H1 (cell line): ENCODE measurements around the gene SERPINA1. TPM values are rescaled to one million over a fixed set of nuclear protein-coding genes. Genes with fewer than 3 reads are reported as not detected.

ENCODE experiments used
- CTCF ChIA-PET: fragments of 300-600 bp; sonication (Branson Sonifier 250); formaldehyde crosslinking; loops from one replicate; lab custom pipeline; 2021; ENCODE audit not compliant: partially characterized antibody; lab: Charles Lee
- POLR2A ChIA-PET: fragments of 300-600 bp; sonication (Branson Sonifier 250); formaldehyde crosslinking; loops from one replicate; lab custom pipeline; 2021; ENCODE audit warnings: inconsistent platforms; ENCODE audit not compliant: partially characterized antibody; lab: Charles Lee
- DNase-seq, 2 experiments: peaks; one replicate each; pipeline versions ENCODE4 v3.0.0 to v3.0.0-alpha.2; 2010 to 2022; ENCODE audit warnings: low spot score in 2 of 2, low read depth in 1 of 2, mixed read lengths in 1 of 2
- FAIRE-seq: peaks from 2 replicates; lab custom pipeline; 2011; peaks lifted over from hg19 to GRCh38; lab: Jason Lieb, UNC
- H2AFZ ChIP-seq: 2 replicates; pipeline ENCODE4 v1.8.1; 2012; ENCODE audit warnings: low read length, inconsistent platforms
- H2AK5ac ChIP-seq: 2 replicates; pipeline ENCODE4 v1.6.1; 2013; ENCODE audit warnings: low read depth, low read length
- H2BK120ac ChIP-seq: replicated peaks from 2 replicates; pipeline ENCODE3; 2013; ENCODE audit warnings: low read depth, low read length, inconsistent platforms
- H2BK12ac ChIP-seq: 2 replicates; pipeline ENCODE4 v1.6.1; 2013; ENCODE audit warnings: low read depth, low read length
- H2BK15ac ChIP-seq: 2 replicates; pipeline ENCODE4 v1.6.1; 2013; ENCODE audit warnings: low read length
- H2BK20ac ChIP-seq: 2 replicates; pipeline ENCODE4 v1.6.1; 2013; ENCODE audit warnings: low read length
- H2BK5ac ChIP-seq: 2 replicates; pipeline ENCODE4 v1.6.1; 2013; ENCODE audit warnings: low read depth, low read length
- H3K14ac ChIP-seq: 2 replicates; pipeline ENCODE4 v1.6.1; 2013; ENCODE audit warnings: inconsistent platforms; ENCODE audit not compliant: insufficient read length
- H3K18ac ChIP-seq: 2 replicates; pipeline ENCODE4 v1.6.1; 2013; ENCODE audit warnings: low read length; ENCODE audit errors: extremely low read depth
- H3K23ac ChIP-seq: 2 replicates; pipeline ENCODE4 v1.6.1; 2013; ENCODE audit warnings: inconsistent platforms; ENCODE audit not compliant: insufficient read length
- H3K23me2 ChIP-seq: 2 replicates; pipeline ENCODE4 v1.6.1; 2013; ENCODE audit warnings: low read depth, low read length
- H3K27ac ChIP-seq: 2 replicates; pipeline ENCODE4 v1.6.1; 2011; ENCODE audit warnings: low read depth, low read length, inconsistent platforms
- H3K27me3 ChIP-seq, 4 experiments: replicated peaks in 1 of 4; 1 replicate in 1 of 4; 2 replicates in 3 of 4; pipeline versions ENCODE4 v1.6.1 to v1.8.1; 2011 to 2013; ENCODE audit warnings: low read length in 3 of 4, mild to moderate bottlenecking in 3 of 4, inconsistent platforms in 2 of 4, mixed read lengths in 2 of 4, moderate library complexity in 1 of 4; ENCODE audit not compliant: control insufficient read depth in 3 of 4, insufficient read depth in 3 of 4; ENCODE audit errors: extremely low read depth in 1 of 4
- H3K36me3 ChIP-seq, 4 experiments: 2 replicates each; pipeline versions ENCODE4 v1.6.1 to v1.8.1; 2011 to 2013; ENCODE audit warnings: mild to moderate bottlenecking in 4 of 4, low read length in 3 of 4, moderate library complexity in 2 of 4, control low read depth in 1 of 4, inconsistent platforms in 1 of 4; ENCODE audit not compliant: insufficient read depth in 4 of 4, control insufficient read depth in 2 of 4
- H3K4ac ChIP-seq: replicated peaks from 2 replicates; pipeline ENCODE3; 2013; ENCODE audit warnings: low read length, low read depth, mixed read lengths, inconsistent platforms; ENCODE audit not compliant: insufficient read length
- H3K4me1 ChIP-seq, 4 experiments: replicated peaks in 1 of 4; 1 replicate in 1 of 4; 2 replicates in 3 of 4; pipeline versions ENCODE4 v1.6.1 to v1.8.1; 2011 to 2013; ENCODE audit warnings: low read length in 3 of 4, inconsistent platforms in 2 of 4, mixed read lengths in 1 of 4; ENCODE audit not compliant: insufficient read depth in 4 of 4, control insufficient read depth in 3 of 4
- H3K4me2 ChIP-seq, 2 experiments: 2 replicates each; pipeline versions ENCODE4 v1.6.1 to v1.8.1; 2011 to 2013; ENCODE audit warnings: low read depth in 2 of 2, low read length in 2 of 2, control low read depth in 1 of 2, inconsistent platforms in 1 of 2, mild to moderate bottlenecking in 1 of 2; ENCODE audit not compliant: insufficient read depth in 1 of 2
- H3K4me3 ChIP-seq, 4 experiments: fragments of 200-600, 300-600 bp in 1 of 4; sonication (generic), shearing (Covaris generic), sonication (Bioruptor Twin) in 1 of 4; 2 replicates each; pipeline versions ENCODE4 v1.5.1 to v1.8.1; 2011 to 2016; ENCODE audit warnings: low read length in 4 of 4, low read depth in 3 of 4, control low read depth in 2 of 4, inconsistent platforms in 2 of 4, mild to moderate bottlenecking in 2 of 4, mixed read lengths in 1 of 4, moderate library complexity in 1 of 4; ENCODE audit not compliant: insufficient read depth in 2 of 4; ENCODE audit errors: extremely low read depth in 1 of 4
- H3K56ac ChIP-seq: replicated peaks from 2 replicates; pipeline ENCODE3; 2013; ENCODE audit warnings: low read depth, mild to moderate bottlenecking, mixed read lengths, low read length, inconsistent platforms; ENCODE audit not compliant: insufficient read length
- H3K79me1 ChIP-seq: 2 replicates; pipeline ENCODE4 v1.6.1; 2013; ENCODE audit warnings: low read depth, low read length, control low read depth
- H3K79me2 ChIP-seq, 2 experiments: 2 replicates each; pipeline versions ENCODE4 v1.6.1 to v1.8.1; 2012 to 2013; ENCODE audit warnings: low read length in 2 of 2, mild to moderate bottlenecking in 2 of 2, inconsistent platforms in 1 of 2; ENCODE audit not compliant: insufficient read depth in 2 of 2, control insufficient read depth in 1 of 2
- H3K9ac ChIP-seq, 4 experiments: replicated peaks in 1 of 4; 1 replicate in 1 of 4; 2 replicates in 3 of 4; pipeline versions ENCODE4 v1.6.1 to v1.8.1; 2011 to 2013; ENCODE audit warnings: low read depth in 3 of 4, low read length in 3 of 4, control low read depth in 2 of 4, mild to moderate bottlenecking in 2 of 4, moderate library complexity in 2 of 4, inconsistent platforms in 1 of 4; ENCODE audit errors: extremely low read depth in 1 of 4
- H3K9me3 ChIP-seq, 2 experiments: 2 replicates each; pipeline versions ENCODE4 v1.6.1 to v1.8.1; 2012 to 2013; ENCODE audit warnings: mild to moderate bottlenecking in 2 of 2, moderate library complexity in 2 of 2, control low read depth in 1 of 2, inconsistent platforms in 1 of 2, low read depth in 1 of 2, low read length in 1 of 2, mixed read lengths in 1 of 2; ENCODE audit not compliant: insufficient read depth in 2 of 2
- H4K20me1 ChIP-seq, 2 experiments: replicated peaks in 1 of 2; 2 replicates each; pipeline versions ENCODE3 to v1.8.1; 2011 to 2013; ENCODE audit warnings: inconsistent platforms in 2 of 2, low read length in 2 of 2, mild to moderate bottlenecking in 1 of 2; ENCODE audit not compliant: insufficient read depth in 2 of 2, control insufficient read depth in 1 of 2
- H4K5ac ChIP-seq: 2 replicates; pipeline ENCODE4 v1.6.1; 2013; ENCODE audit warnings: low read length, low read depth, mixed read lengths, inconsistent platforms; ENCODE audit not compliant: insufficient read length
- H4K8ac ChIP-seq: 2 replicates; pipeline ENCODE4 v1.8.0; 2013; ENCODE audit warnings: mild to moderate bottlenecking, moderate library complexity, low read length, inconsistent platforms; ENCODE audit not compliant: insufficient read depth; ENCODE audit errors: extremely low read depth
- H4K91ac ChIP-seq: replicated peaks from 2 replicates; pipeline ENCODE3; 2013; ENCODE audit warnings: low read length, mixed read lengths, inconsistent platforms; ENCODE audit not compliant: insufficient read length
- BRCA1 ChIP-seq: IDR thresholded peaks from 2 replicates; pipeline ENCODE4 v1.6.1; 2012; ENCODE audit warnings: low read depth, low read length, improper control_type of control experiment
- CBX5 ChIP-seq: fragments of 300-800, 300-1000 bp; sonication (generic); IDR thresholded peaks from 2 replicates; pipeline ENCODE4 v1.7.1; 2016; ENCODE audit warnings: antibody characterized with exemption, low read length, low read depth
- HDAC2 ChIP-seq, 2 experiments: fragments of 300-600 bp in 1 of 2; sonication (generic) in 1 of 2; IDR thresholded peaks; 2 replicates each; pipeline ENCODE4 v1.6.1; 2011 to 2012; ENCODE audit warnings: low read depth in 2 of 2, low read length in 2 of 2, mild to moderate bottlenecking in 2 of 2, moderate library complexity in 2 of 2, borderline replicate concordance in 1 of 2, inconsistent platforms in 1 of 2
- JUND ChIP-seq: IDR thresholded peaks from 2 replicates; pipeline ENCODE4 v1.6.1; 2011; ENCODE audit warnings: mild to moderate bottlenecking, improper control_type of control experiment, low read length
- NANOG ChIP-seq: IDR thresholded peaks from 2 replicates; pipeline ENCODE4 v1.6.1; 2011; ENCODE audit warnings: low read length, low read depth, mild to moderate bottlenecking, inconsistent platforms; ENCODE audit not compliant: insufficient read depth, poor library complexity, severe bottlenecking
- SP4 ChIP-seq: IDR thresholded peaks from 2 replicates; pipeline ENCODE4 v1.6.1; 2012; ENCODE audit warnings: low read length, inconsistent platforms
- ZNF274 ChIP-seq: IDR thresholded peaks from 2 replicates; pipeline ENCODE4 v1.7.0; 2012; ENCODE audit warnings: low read length, borderline replicate concordance; ENCODE audit errors: extremely low read depth
- WGBS, 2 experiments: shearing (Covaris generic) in 1 of 2; methylation state at CpG; one replicate each; pipeline versions ENCODE4 v1.1.6 to v1.1.7; 2013 to 2015; ENCODE audit warnings: low lambda C conversion rate in 2 of 2, mixed read lengths in 2 of 2, inconsistent platforms in 1 of 2, low coverage in 1 of 2, missing lambda C conversion rate in 1 of 2; ENCODE audit not compliant: insufficient replicate concordance in 2 of 2, insufficient coverage in 1 of 2, insufficient read length in 1 of 2; ENCODE audit errors: extremely low coverage in 1 of 2, missing lambda C conversion rate in 1 of 2; 5-methylcytosine and 5-hydroxymethylcytosine counted together
- long read RNA-seq, 2 experiments: library from RNA in 1 of 2; library from capped mRNA in 1 of 2; stranded (forward); transcript quantifications; one replicate each; pipeline ENCODE4 v2.0.0, GENCODE V29; 2021; ENCODE audit warnings: inconsistent platforms in 1 of 2
- polyA minus RNA-seq, 3 experiments: library from RNA; depleted of rRNA, polyadenylated mRNA; stranded (reverse); fragments of >200 nt; gene quantifications; 1 replicate in 2 of 3; 2 replicates in 1 of 3; pipeline ENCODE4 v1.2.3, GENCODE V29; 2011
- polyA plus RNA-seq, 7 experiments: library from polyadenylated mRNA; depleted of rRNA in 3 of 7; stranded (reverse) in 5 of 7; unstranded in 2 of 7; fragments of >200 nt in 5 of 7; fragments of 200-250 nt in 2 of 7; gene quantifications; 1 replicate in 5 of 7; 2 replicates in 1 of 7; 4 replicates in 1 of 7; pipeline versions ENCODE4 v1.2.1 to v1.2.3, GENCODE V29; 2011 to 2013; ENCODE audit warnings: missing spikeins in 2 of 7, mixed read lengths in 2 of 7
- total RNA-seq: library from RNA; stranded (reverse); fragmentation: NEBNext Ultra II Directional; extraction: Animal tissue kit (Norgen Biotek cat#: 25700); gene quantifications from 2 replicates; pipeline ENCODE4 v1.2.1, GENCODE V29; 2021
- TF ChIP-seq, protein P1 (sequence below): IDR thresholded peaks from 2 replicates; pipeline ENCODE4 v1.6.1; 2012; ENCODE audit warnings: low read length, inconsistent platforms

SERPINA1 gene
- total RNA-seq (not detected in 2 replicates), polyA plus RNA-seq (2011; rRNA removed) (0.06 and 0.08 TPM in 2 replicates), polyA minus RNA-seq (2011; rRNA and poly(A)+ RNA removed) (0.95 TPM in 1 of 2 replicates, not detected in the other)
- 0.70 TPM for polyA plus RNA-seq (2011; cell fraction: cytosol; rRNA removed)
- not detected for polyA plus RNA-seq (2011; cell fraction: nucleus; rRNA removed)
- 0.15 to 0.18 TPM (median 0.16 TPM) in 3 of 4 replicates, not detected in the other for polyA plus RNA-seq (2012, experiment 1 of 2)
- polyA plus RNA-seq (2012, experiment 2 of 2): 0.22 TPM
- polyA plus RNA-seq (2013, experiment 1 of 2): 0.08 TPM
- 0.11 TPM for polyA plus RNA-seq (2013, experiment 2 of 2)
- not detected for polyA minus RNA-seq (2011; cell fraction: cytosol; rRNA and poly(A)+ RNA removed)
- polyA minus RNA-seq (2011; cell fraction: nucleus; rRNA and poly(A)+ RNA removed): not detected
- long read RNA-seq, experiment 1: 0 reads
- long read RNA-seq, experiment 2: 0 reads

DNA sequence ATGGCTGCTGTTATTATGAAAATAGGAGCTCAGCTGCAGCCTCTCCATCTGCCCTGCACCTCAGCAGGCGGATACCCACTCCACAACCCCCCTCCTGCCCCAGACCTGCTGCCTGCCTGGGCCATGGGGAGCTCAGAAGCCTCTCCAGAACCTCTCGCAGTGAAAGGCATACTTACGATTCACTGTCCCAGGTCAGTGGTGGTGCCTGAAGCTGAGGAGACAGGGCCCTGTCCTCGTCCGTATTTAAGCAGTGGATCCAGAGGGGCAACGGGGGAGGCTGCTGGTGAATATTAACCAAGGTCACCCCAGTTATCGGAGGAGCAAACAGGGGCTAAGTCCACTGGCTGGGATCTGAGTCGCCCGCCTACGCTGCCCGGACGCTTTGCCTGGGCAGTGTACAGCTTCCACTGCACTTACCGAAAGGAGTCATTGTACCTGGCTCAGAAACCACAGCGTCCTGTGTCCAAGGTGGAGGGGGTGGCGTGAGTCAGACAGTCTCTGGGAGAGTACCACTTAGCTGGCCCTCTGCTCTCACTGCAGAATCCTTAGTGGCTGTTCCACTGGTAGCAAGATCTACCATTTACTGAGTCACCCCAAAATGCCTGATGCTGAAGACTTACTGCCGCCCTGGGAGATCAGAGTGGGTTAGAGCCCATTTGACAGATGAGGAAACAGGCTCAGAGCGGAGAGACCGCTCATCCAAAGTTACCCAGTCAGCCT, at the start of gene SERPINA1:
Gene SERPINA1 (minus strand): TSS at position 219 of the 720 bp plus-strand sequence. CDS start 5,365 bp downstream, outside the sequence.
- Histone ChIP-seq H3K27me3 (no peaks in the 10 kb centered on the region; a peak in 1 of 7 replicates), H3K79me1 (no peaks in the 10 kb centered on the region), H4K91ac (peak within 1 kb of the TSS; percentile 38), H2BK20ac (no peak within 1 kb of the TSS), H3K18ac (no peak within 1 kb of the TSS), H2BK15ac (peak within 1 kb of the TSS; percentile 40; the same call in 1 of the 2 replicates), H3K23ac (no peak within 1 kb of the TSS), H3K23me2 (no peaks in the 10 kb centered on the region), H3K56ac (no peak within 1 kb of the TSS), H4K20me1 (no peaks in the 10 kb centered on the region), H2AFZ (0 out of 2 replicates have a peak within 1 kb of the TSS, but pooled peaks have one; percentile 29), H3K79me2 (no peaks in the 10 kb centered on the region), H4K8ac (0 out of 2 replicates have a peak within 1 kb of the TSS, but pooled peaks have one; percentile 1), H3K4me2 (no peak within 1 kb of the TSS), H3K4me1 (peaks cover under 1 to 16% (median 9%) of the 10 kb centered on the region in 4 experiments; a peak in 6 of 7 replicates), H3K9ac (no peak within 1 kb of the TSS), H3K4me3 (no peak within 1 kb of the TSS), H2AK5ac (no peak within 1 kb of the TSS), H3K36me3 (no peaks in the 10 kb centered on the region), H3K9me3 (no peaks in the 10 kb centered on the region), H2BK120ac (no peak within 1 kb of the TSS), H3K14ac (no peak within 1 kb of the TSS), H2BK12ac (no peak within 1 kb of the TSS), H4K5ac (no peak within 1 kb of the TSS), H2BK5ac (peak within 1 kb of the TSS; percentile 17; the same call in 1 of the 2 replicates), H3K4ac (no peak within 1 kb of the TSS), H3K27ac (no peak within 1 kb of the TSS)
- POLR2A ChIA-PET: interaction anchor here (0.7 kb wide), 1 partner anchor 9 kb away, joined by 3 read pairs; no protein-coding TSS in a partner anchor
- FAIRE-seq: no peak
- 81% methylated on average over 18 of the region's 18 CpGs; no CpG with 5 or more reads in 1 of the 2 experiments for WGBS, 2 experiments
- CTCF ChIA-PET: interaction anchor here (0.7 to 5.6 kb wide), 6 partner anchors 10 to 352 kb away, joined by 3 to 37 read pairs (median 3); no protein-coding TSS in a partner anchor
- DNase-seq: no peak
- TF ChIP-seq JUND: no peak
- TF ChIP-seq NANOG: no peak
- TF ChIP-seq CBX5: no peak
- TF ChIP-seq, protein P1, sequence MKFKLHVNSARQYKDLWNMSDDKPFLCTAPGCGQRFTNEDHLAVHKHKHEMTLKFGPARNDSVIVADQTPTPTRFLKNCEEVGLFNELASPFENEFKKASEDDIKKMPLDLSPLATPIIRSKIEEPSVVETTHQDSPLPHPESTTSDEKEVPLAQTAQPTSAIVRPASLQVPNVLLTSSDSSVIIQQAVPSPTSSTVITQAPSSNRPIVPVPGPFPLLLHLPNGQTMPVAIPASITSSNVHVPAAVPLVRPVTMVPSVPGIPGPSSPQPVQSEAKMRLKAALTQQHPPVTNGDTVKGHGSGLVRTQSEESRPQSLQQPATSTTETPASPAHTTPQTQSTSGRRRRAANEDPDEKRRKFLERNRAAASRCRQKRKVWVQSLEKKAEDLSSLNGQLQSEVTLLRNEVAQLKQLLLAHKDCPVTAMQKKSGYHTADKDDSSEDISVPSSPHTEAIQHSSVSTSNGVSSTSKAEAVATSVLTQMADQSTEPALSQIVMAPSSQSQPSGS: no peak
- TF ChIP-seq SP4: no peak
- no peak for TF ChIP-seq ZNF274
- no peak for TF ChIP-seq HDAC2 (IDR thresholded peaks at IDR 0.05; ENCODE audit: borderline replicate concordance in 1 of 2, low read depth in 2 of 2, low read length in 2 of 2)
- TF ChIP-seq BRCA1: no peak
